IPS-20b (cell line): ENCODE results near the gene KRT13.
A peak's percentile ranks its signal among the peaks of the same experiment; 100 is the strongest.
"Not testable (repeated sequence)": the region's sequence is repeated elsewhere in the genome, so short reads cannot be mapped to it uniquely, and the experiment has no call there.

Source experiments
- H3K27ac ChIP-seq: one replicate; pipeline ENCODE4 v1.5.1; 2013; ENCODE audit warnings: low read length
- H3K27me3 ChIP-seq: 2 replicates; pipeline ENCODE4 v1.6.1; 2013; ENCODE audit warnings: mild to moderate bottlenecking, low read length, inconsistent platforms; ENCODE audit not compliant: insufficient read depth
- H3K36me3 ChIP-seq: 2 replicates; pipeline ENCODE4 v1.6.1; 2013; ENCODE audit warnings: low read depth, mild to moderate bottlenecking, inconsistent platforms, low read length, moderate library complexity; ENCODE audit not compliant: insufficient read depth
- H3K4me1 ChIP-seq: 2 replicates; pipeline ENCODE4 v1.6.1; 2013; ENCODE audit warnings: mild to moderate bottlenecking, control low read depth, inconsistent platforms, low read length, moderate library complexity; ENCODE audit not compliant: insufficient read depth
- H3K4me3 ChIP-seq: 2 replicates; pipeline ENCODE4 v1.5.1; 2013; ENCODE audit warnings: mild to moderate bottlenecking, low read length, inconsistent platforms
- H3K9ac ChIP-seq: 2 replicates; pipeline ENCODE4 v1.6.1; 2013; ENCODE audit warnings: low read depth, mild to moderate bottlenecking, inconsistent platforms, low read length, moderate library complexity
- H3K9me3 ChIP-seq: 2 replicates; pipeline ENCODE4 v1.6.1; 2013; ENCODE audit warnings: mild to moderate bottlenecking, low read depth, low read length, inconsistent platforms; ENCODE audit not compliant: insufficient read depth

KRT13 gene

DNA sequence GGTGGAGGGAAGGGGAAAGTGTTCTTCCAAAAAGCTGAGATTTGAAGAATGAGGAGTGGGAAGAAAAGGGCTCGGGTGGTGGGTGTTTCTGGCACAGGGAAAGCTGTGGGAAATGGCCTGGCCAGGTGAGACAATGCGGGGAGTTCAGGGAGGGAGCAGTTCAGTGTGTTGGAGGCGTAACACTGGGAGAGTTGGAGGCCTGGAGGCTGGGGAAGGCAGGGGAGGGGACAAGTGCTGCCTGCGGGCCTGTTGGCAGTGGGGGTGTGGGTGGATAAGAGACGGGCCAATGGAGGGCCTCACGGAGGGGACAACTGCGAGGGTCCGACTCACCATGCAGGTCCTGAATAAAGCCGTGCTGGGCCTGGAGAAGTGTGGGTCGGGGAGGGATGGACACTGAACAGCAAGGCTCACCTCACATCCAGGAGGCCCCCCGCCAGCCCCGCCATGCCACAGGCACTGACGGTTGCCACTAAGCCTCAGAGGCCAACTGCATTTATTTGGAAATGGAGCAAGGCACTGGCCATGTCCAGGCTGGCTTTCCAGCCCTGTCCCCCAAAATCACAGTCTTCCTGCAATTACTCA, 40.5 kb upstream of the KRT13 start:
- no peaks in the 10 kb centered on the region for H3K36me3 ChIP-seq
- no peak overlapping the region for H3K4me3 ChIP-seq
- H3K4me1 ChIP-seq, result peaks cover 17% of the 10 kb centered on the region; the same call in 1 of the 2 replicates
- no peak overlapping the region for H3K9ac ChIP-seq
- H3K27ac ChIP-seq, result no peak overlapping the region
- H3K27me3 ChIP-seq, result peaks cover 5% of the 10 kb centered on the region; the same call in 1 of the 2 replicates
- H3K9me3 ChIP-seq, result no peaks in the 10 kb centered on the region; the same call in 1 of the 2 replicates

DNA sequence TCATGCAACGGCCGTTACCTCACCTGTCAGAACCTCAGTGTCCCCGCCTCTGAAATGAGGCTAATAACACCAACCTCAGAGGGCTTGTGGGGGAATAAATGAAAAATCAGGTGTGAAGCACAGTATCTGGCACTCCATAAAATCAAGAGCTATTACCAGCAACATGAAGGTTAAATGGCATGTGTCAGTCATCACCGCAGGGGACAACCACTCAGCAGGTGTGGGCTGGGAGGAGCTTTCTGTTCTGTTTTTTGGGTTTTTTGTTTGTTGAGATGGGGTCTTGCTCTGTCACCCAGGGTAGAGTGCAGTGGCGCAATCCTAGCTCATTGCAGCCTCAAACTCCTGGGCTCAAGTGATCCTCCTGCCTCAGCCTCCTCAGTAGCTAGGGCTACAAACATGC, 39.5 kb upstream of the KRT13 start:
- peaks cover 19% of the 10 kb centered on the region; the same call in 1 of the 2 replicates for H3K4me1 ChIP-seq
- peak overlapping the region; percentile 30; the same call in 1 of the 2 replicates for H3K9ac ChIP-seq
- no peak overlapping the region for H3K27ac ChIP-seq
- no peaks in the 10 kb centered on the region; the same call in 1 of the 2 replicates for H3K9me3 ChIP-seq
- H3K36me3 ChIP-seq, result no peaks in the 10 kb centered on the region
- H3K4me3 ChIP-seq, result no peak overlapping the region
- peaks cover 5% of the 10 kb centered on the region; the same call in 1 of the 2 replicates for H3K27me3 ChIP-seq

DNA sequence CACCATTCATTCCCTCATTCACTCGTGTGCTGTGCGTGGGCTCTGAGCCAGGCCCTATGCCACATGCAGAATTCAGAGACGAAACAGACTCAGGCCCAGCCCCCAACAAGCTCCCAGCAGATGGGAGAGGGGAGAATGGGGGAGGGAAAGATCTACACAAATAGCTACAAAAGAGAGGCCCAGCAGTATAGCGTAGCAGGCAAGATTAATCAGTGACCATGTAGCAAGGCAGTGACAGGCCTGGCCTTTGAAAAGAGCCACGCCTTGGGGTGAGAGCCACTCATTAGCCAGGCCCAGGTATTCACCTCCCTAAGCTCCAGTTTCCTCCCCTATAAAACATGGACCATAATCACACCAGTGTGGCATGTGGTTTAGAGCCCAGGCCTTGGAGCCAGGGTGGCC, 39.1 kb upstream of the KRT13 start:
- Histone ChIP-seq H3K4me3 (no peak overlapping the region), H3K4me1 (peaks cover 18% of the 10 kb centered on the region; the same call in 1 of the 2 replicates), H3K9ac (peak overlapping the region; percentile 30; the same call in 1 of the 2 replicates), H3K27me3 (peaks cover 5% of the 10 kb centered on the region; the same call in 1 of the 2 replicates), H3K9me3 (no peaks in the 10 kb centered on the region; the same call in 1 of the 2 replicates), H3K27ac (no peak overlapping the region), H3K36me3 (no peaks in the 10 kb centered on the region)

DNA sequence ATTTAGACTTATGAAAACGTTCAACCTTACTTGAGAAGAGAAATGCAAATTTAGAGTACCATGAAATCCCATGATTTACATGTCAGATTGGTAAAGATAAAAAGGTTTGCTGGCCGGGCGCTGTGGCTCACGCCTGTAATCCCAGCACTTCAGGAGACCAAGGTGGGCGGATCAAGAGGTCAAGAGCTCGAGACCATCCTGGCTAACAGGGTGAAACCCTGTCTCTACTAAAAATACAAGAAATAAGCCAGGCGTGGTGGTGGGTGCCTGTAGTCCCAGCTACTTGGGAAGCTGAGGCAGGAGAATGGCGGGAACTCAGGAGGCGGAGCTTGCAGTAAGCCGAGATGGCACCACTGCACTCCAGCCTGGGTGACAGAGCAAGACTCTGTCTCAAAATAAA, 37.4 kb upstream of the KRT13 start:
- peaks cover 22% of the 10 kb centered on the region; the same call in 1 of the 2 replicates for H3K4me1 ChIP-seq
- H3K27me3 ChIP-seq, H3K4me3 ChIP-seq, H3K9ac ChIP-seq, H3K36me3 ChIP-seq, H3K27ac ChIP-seq, H3K9me3 ChIP-seq: not testable (repeated sequence)

DNA sequence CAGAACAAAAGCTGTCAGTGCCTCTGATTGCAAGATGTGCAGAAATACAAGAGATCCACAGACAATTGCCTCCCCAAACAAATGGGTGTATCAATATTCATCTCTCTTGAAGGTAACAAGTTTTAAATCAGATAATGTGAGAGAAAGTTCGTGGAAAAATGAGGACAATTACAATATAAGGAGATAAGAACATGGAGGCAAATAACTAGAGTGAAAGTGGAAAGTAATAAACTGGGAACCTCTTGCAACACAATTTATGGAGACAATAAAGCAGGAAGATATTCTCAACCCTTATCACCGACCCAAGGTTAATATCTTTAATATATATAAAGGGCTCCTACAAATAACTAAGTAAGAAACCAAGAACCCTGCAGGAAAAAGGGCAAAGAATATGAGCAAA, 36.9 kb upstream of the KRT13 start:
- Histone ChIP-seq H3K27me3 (no peaks in the 10 kb centered on the region), H3K4me1 (peaks cover 22% of the 10 kb centered on the region; the same call in 1 of the 2 replicates)

DNA sequence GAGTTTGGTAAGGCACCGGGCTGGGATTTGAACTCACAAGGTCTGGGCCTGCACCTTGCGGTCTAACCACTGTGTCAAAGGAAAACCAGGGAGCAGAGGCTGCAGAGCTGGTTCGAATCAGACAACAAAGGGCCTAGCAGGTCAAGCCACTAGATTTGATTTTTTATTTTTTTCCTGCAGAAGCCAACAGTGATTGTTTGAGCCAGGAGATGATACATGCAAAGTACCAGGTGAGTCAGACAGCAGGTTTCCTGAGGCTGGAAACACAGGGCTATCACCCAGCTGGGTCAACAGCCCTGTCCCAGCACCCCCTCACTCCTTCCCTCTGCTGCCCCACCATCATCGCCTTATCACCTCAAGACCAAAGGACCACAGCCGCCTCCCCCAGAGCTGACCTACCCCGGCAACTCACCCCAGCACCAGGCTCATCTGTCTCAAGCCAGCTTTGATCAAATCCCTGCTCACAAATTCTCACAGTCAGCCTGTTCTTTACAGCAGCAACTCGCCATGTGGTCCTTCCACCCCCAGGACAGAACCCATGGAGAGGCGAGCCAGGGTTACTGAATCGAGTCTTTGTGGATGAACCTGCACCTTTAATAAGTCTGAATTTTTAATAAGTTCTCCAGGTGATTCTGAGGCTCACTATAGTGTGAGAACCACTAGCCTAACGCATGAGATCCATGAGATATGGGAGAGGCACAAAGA, 35.7 kb upstream of the KRT13 start:
- Histone ChIP-seq H3K4me1 (peaks cover 24% of the 10 kb centered on the region; the same call in 1 of the 2 replicates), H3K36me3 (no peaks in the 10 kb centered on the region), H3K27me3 (no peaks in the 10 kb centered on the region), H3K9me3 (no peaks in the 10 kb centered on the region), H3K4me3 (no peak overlapping the region), H3K9ac (no peak overlapping the region), H3K27ac (no peak overlapping the region)

More for the DNA sequence above, 36.9 kb upstream of the KRT13 start:
- Histone ChIP-seq H3K36me3 (no peaks in the 10 kb centered on the region), H3K4me3 (no peak overlapping the region), H3K9ac (no peak overlapping the region), H3K27ac (no peak overlapping the region), H3K9me3 (no peaks in the 10 kb centered on the region; the same call in 1 of the 2 replicates)

DNA sequence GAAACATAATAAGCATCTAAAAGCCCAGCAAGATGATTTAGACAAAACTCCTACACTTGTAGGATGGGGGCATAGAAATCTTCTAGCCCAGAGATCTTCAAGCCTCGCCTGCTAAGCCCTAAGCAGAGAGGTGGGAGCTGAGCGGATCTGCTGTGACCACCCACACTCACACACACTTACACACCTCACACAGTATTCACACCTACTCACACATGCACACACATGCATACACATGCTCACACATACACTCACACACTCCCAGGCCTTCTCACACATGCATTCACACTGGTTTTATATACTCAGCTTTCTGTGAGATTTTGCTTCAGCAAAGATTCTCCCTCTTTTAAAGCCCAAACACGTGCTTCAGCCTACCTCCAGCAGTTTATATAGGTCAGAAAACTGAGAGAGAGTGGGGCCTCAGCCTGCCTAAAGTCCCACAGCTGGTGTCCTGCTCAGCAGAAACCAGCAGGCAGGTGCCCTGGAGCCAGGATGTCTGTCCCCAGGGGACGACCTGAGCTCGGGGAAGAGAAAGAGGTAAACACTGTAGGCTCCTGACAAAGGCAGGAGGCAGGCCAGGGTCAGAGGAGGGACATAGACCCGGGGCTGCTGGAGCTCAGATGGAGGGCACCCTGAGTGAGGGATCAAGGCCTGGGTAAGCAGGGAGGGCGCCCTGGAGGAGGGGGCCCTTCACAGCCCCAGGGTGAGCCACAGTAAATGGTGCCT, 34.7 kb upstream of the KRT13 start:
- H3K9me3 ChIP-seq, result no peaks in the 10 kb centered on the region
- no peak overlapping the region for H3K27ac ChIP-seq
- H3K4me1 ChIP-seq, result peaks cover 30% of the 10 kb centered on the region; the same call in 1 of the 2 replicates
- no peaks in the 10 kb centered on the region for H3K36me3 ChIP-seq
- no peak overlapping the region for H3K4me3 ChIP-seq
- H3K9ac ChIP-seq, result no peak overlapping the region
- H3K27me3 ChIP-seq, result no peaks in the 10 kb centered on the region

DNA sequence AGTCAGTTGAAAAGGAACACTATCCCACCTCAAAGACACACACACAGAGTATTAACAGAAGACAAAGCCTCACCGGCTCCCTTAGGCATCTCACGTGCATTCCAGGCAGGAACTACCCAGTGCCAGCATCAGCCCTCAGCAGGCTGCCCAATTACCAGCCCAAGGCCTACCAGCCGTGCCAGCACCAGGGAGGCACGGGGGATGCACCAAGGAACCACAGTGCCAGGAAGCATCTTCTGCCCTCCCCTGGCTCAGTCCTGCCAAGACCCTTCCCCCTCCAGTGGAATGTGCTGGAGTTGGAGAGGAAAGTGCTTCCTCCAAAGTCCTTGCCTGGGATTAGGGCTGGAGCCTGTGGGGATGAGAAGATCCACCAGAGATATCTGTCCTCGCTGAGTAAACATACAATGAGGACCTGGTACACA, 33.7 kb upstream of the KRT13 start:
- Histone ChIP-seq H3K36me3 (no peaks in the 10 kb centered on the region), H3K4me3 (no peak overlapping the region), H3K4me1 (peaks cover 23% of the 10 kb centered on the region; the same call in 1 of the 2 replicates), H3K27ac (no peak overlapping the region), H3K27me3 (no peaks in the 10 kb centered on the region), H3K9me3 (no peaks in the 10 kb centered on the region), H3K9ac (peak overlapping the region; percentile 21; the same call in 1 of the 2 replicates)

DNA sequence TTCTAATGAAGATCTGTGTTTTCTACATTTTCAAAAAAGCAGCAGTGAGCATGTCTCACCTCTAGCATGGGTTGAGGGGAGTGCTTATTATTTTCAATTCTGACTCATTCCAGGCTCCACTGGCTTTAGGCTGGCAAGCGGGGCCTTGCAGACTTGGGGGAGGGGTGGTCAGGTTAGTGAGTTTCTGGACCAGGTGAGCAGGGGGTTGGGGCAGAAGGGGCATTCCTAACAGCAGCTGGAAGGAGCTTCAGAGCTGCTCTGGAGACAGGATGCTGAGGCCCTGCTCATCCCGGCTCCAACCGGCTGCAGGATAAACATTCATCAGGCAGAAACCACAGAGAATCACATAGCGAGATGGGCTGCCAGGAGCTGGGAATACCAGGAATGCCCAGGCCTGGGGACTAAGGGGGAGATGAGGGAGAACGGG, 33.2 kb upstream of the KRT13 start:
- H3K9me3 ChIP-seq, result no peaks in the 10 kb centered on the region
- no peak overlapping the region for H3K27ac ChIP-seq
- H3K4me1 ChIP-seq, result peaks cover 23% of the 10 kb centered on the region; the same call in 1 of the 2 replicates

DNA sequence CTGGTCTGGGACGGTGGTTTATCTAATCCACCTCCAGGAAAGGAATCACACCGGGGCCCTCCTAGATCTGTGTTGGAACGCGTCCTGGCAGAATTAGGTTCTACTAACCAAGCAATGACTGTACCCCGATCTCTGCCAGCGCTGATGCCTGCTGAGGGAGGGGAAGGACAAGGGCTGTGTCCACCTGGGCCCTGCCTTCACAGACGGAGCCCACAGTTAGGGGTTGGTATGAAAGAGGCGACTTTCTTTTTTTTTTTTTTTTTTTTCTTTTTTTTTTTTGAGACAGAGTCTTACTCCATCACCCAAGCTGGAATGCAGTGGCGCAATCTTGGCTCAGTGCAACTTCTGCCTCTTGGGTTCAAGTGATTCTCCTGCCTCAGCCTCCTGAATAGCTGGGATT, 32.6 kb upstream of the KRT13 start:
- Histone ChIP-seq H3K4me1 (peaks cover 23% of the 10 kb centered on the region; the same call in 1 of the 2 replicates), H3K27ac (no peak overlapping the region), H3K9ac (no peak overlapping the region), H3K9me3 (no peaks in the 10 kb centered on the region), H3K27me3 (no peaks in the 10 kb centered on the region), H3K36me3 (no peaks in the 10 kb centered on the region), H3K4me3 (no peak overlapping the region)

More for the DNA sequence above, 33.2 kb upstream of the KRT13 start:
- Histone ChIP-seq H3K27me3 (no peaks in the 10 kb centered on the region), H3K9ac (peak overlapping the region; percentile 21; the same call in 1 of the 2 replicates), H3K36me3 (no peaks in the 10 kb centered on the region), H3K4me3 (no peak overlapping the region)

DNA sequence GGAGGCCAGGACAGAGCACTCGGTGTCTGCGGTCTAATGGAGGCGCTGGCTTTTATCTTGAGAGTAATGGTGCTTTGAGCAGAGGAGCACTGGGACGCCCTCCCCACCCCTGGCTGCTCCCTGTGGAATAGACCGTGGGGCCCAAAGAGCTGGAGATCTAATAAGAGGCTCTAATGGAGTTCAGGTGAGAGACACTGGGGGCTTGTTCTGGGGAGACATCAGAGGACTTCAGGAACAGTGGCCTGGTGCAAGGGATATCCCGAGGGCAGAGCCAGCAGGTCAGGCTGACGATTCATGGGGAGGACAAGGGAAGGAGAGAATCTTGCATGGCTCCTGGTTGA, 32.2 kb upstream of the KRT13 start:
- no peak overlapping the region for H3K27ac ChIP-seq
- H3K4me1 ChIP-seq, result peaks cover 23% of the 10 kb centered on the region; the same call in 1 of the 2 replicates
- no peak overlapping the region for H3K4me3 ChIP-seq
- no peaks in the 10 kb centered on the region for H3K27me3 ChIP-seq
- no peaks in the 10 kb centered on the region for H3K9me3 ChIP-seq
- H3K9ac ChIP-seq, result no peak overlapping the region
- H3K36me3 ChIP-seq, result no peaks in the 10 kb centered on the region
